ENCODE results near the gene MMP8. TPM values are rescaled to one million over a fixed set of nuclear protein-coding genes. Genes with fewer than 3 reads are reported as not detected.
A peak's percentile ranks its signal among the peaks of the same experiment; 100 is the strongest.
"Not testable (repeated sequence)": the region's sequence is repeated elsewhere in the genome, so short reads cannot be mapped to it uniquely, and the experiment has no call there.

The MMP8 gene
- total and polyA plus RNA-seq, 2 experiments from 2014 or later, result not detected

DNA sequence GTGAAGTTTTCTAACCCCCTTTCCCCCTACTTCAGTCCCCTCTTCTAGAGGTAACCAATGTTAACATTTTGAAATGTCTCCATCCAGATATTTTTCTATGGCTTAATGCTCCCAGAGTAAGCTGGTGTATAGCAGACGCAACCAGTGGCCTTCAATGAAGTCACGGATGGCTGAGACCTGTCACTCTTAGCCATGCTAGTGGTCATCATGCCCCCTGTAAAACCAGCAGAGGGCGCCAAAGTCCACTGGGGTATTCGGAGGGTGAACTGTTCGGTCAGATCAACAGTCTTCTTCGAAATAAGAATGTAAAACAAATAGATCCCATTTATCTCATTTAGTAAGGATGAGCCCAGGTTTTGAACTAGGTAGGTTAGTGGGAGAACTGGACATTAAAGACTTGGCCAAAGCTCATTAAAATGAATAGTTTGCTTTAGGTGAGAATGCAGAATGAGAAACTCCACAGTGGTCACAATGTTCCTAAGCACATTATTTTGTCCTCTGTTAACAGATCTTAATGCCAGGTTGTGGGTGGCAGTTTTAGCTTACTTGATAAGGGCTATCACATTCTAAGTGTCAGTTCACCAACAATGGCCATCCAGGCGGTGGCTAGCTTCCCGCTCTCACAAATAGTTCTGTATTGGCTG is 8.6 kb upstream of the MMP8 start:
- H3K4me3 Mint-ChIP-seq, result no peak overlapping the region
- H3K79me2 ChIP-seq (replicated peaks; ENCODE audit: insufficient read depth), result no peaks in the 10 kb centered on the region
- TF ChIP-seq EZH2phosphoT487 (IDR thresholded peaks at IDR 0.05; ENCODE audit: unreplicated experiment), result no peak
- TF ChIP-seq CREB1 (CRISPR knock-in tag; IDR thresholded peaks at IDR 0.05; ENCODE audit: low read depth), result peak; percentile 45; the same call in 1 of the 2 replicates
- peak; percentile 96 to 97 for TF ChIP-seq CTCF (conservative IDR thresholded peaks at IDR 0.05; ENCODE audit: low read depth in 2 of 2)
- no peaks in the 10 kb centered on the region for H3F3A ChIP-seq (replicated peaks; ENCODE audit: low read depth)
- H3K27ac ChIP-seq (ENCODE audit: low read depth), result no peak overlapping the region
- H3K4me3 ChIP-seq, result no peak overlapping the region
- H4K20me1 ChIP-seq (replicated peaks; ENCODE audit: insufficient read depth), result no peaks in the 10 kb centered on the region
- peak; percentile 85 for DNase-seq (ENCODE audit: low spot score)
- H3K9me2 ChIP-seq (ENCODE audit: insufficient read depth), result no peaks in the 10 kb centered on the region
- no peaks in the 10 kb centered on the region for H3K4me1 ChIP-seq (ENCODE audit: insufficient read depth)
- H2AFZ ChIP-seq, result no peak overlapping the region
- ATAC-seq, result peak; percentile 99
- H3K27me3 ChIP-seq (ENCODE audit: insufficient read depth), result no peaks in the 10 kb centered on the region
- H3K4me2 ChIP-seq, result no peak overlapping the region
- H3K36me3 ChIP-seq (ENCODE audit: insufficient read depth), result no peaks in the 10 kb centered on the region
- H3K27me3 Mint-ChIP-seq (ENCODE audit: insufficient read depth, low read depth, poor library complexity), result no peaks in the 10 kb centered on the region
- no peak overlapping the region for H3K27ac Mint-ChIP-seq
- H3K4me1 Mint-ChIP-seq, result no peaks in the 10 kb centered on the region; the same call in 2 of the 3 replicates
- H3K9me3 Mint-ChIP-seq, result no peaks in the 10 kb centered on the region
- H3K36me3 Mint-ChIP-seq (ENCODE audit: low read depth), result no peaks in the 10 kb centered on the region

DNA sequence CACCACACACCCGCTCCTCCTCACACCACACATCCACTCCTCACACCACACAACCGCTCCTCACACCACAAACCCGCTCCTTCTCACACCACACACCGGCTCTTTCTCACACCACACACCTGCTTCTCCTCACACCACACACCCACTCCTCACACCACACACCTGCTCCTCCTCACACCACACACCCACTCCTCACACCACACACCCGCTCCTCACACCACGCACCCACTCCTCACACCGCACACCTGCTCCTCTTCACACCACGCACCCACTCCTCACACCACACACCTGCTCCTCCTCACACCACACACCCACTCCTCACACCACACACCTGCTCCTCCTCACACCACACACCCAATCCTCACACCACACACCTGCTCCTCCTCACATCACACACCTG is 6.2 kb upstream of the MMP8 start:
- not testable (repeated sequence) for H3K4me2 ChIP-seq, H3K4me1 Mint-ChIP-seq, H3K9me3 Mint-ChIP-seq

GRCh38 chr11:102729849-102730815 is 5.4 kb upstream of the MMP8 start:
- Histone ChIP-seq H3K27ac (ENCODE audit: low read depth) (no peak overlapping the region), H3F3A (replicated peaks; ENCODE audit: low read depth) (no peaks in the 10 kb centered on the region), H3K79me2 (replicated peaks; ENCODE audit: insufficient read depth) (no peaks in the 10 kb centered on the region), H3K4me1 (ENCODE audit: insufficient read depth) (no peaks in the 10 kb centered on the region), H4K20me1 (replicated peaks; ENCODE audit: insufficient read depth) (no peaks in the 10 kb centered on the region), H3K4me2 (no peak overlapping the region), H2AFZ (no peak overlapping the region), H3K4me3 (no peak overlapping the region), H3K9me2 (ENCODE audit: insufficient read depth) (no peaks in the 10 kb centered on the region), H3K27me3 (ENCODE audit: insufficient read depth) (no peaks in the 10 kb centered on the region), H3K36me3 (ENCODE audit: insufficient read depth) (no peaks in the 10 kb centered on the region)
- DNase-seq (ENCODE audit: low spot score) (no peak), ATAC-seq (no peak)
- no peak overlapping the region for H3K4me3 Mint-ChIP-seq
- H3K36me3 Mint-ChIP-seq (ENCODE audit: low read depth), result no peaks in the 10 kb centered on the region
- H3K9me3 Mint-ChIP-seq, result no peaks in the 10 kb centered on the region
- no peak overlapping the region for H3K27ac Mint-ChIP-seq
- no peaks in the 10 kb centered on the region; the same call in 2 of the 3 replicates for H3K4me1 Mint-ChIP-seq
- H3K27me3 Mint-ChIP-seq (ENCODE audit: insufficient read depth, low read depth, poor library complexity), result no peaks in the 10 kb centered on the region
- no peak for TF ChIP-seq STAT1 (IDR thresholded peaks at IDR 0.05; ENCODE audit: unreplicated experiment)
- no peak for TF ChIP-seq JUNB (IDR thresholded peaks at IDR 0.05; ENCODE audit: unreplicated experiment)
- TF ChIP-seq EZH2phosphoT487 (IDR thresholded peaks at IDR 0.05; ENCODE audit: unreplicated experiment), result no peak
- TF ChIP-seq ZNF114 (CRISPR knock-in tag; IDR thresholded peaks at IDR 0.05), result no peak
- no peak for TF ChIP-seq ZNF331 (CRISPR knock-in tag; IDR thresholded peaks at IDR 0.05; ENCODE audit: low read depth)

More for the DNA sequence above, 6.2 kb upstream of the MMP8 start:
- H3K79me2 ChIP-seq (replicated peaks; ENCODE audit: insufficient read depth); H3K27ac Mint-ChIP-seq; H3K36me3 ChIP-seq (ENCODE audit: insufficient read depth); H3K27me3 ChIP-seq (ENCODE audit: insufficient read depth); H2AFZ ChIP-seq; H3K27me3 Mint-ChIP-seq (ENCODE audit: insufficient read depth, low read depth, poor library complexity); H3K4me3 ChIP-seq; H3K9me2 ChIP-seq (ENCODE audit: insufficient read depth); ATAC-seq; H3F3A ChIP-seq (replicated peaks; ENCODE audit: low read depth); H3K36me3 Mint-ChIP-seq (ENCODE audit: low read depth); H3K27ac ChIP-seq (ENCODE audit: low read depth); H3K4me1 ChIP-seq (ENCODE audit: insufficient read depth); H4K20me1 ChIP-seq (replicated peaks; ENCODE audit: insufficient read depth); DNase-seq (ENCODE audit: low spot score); H3K4me3 Mint-ChIP-seq: not testable (repeated sequence)
